CD4-positive, alpha-beta T cell (primary cell): ENCODE data around the gene PLP1. TPM values are rescaled to one million over a fixed set of nuclear protein-coding genes. Genes with fewer than 3 reads are reported as not detected.

Experiments used
- ATAC-seq: fragments of 200-7000 bp; cut with Tn5 transposase; one replicate; pipeline ENCODE4 v1.10.0; 2022; ENCODE audit warnings: mild to moderate bottlenecking; ENCODE audit not compliant: poor library complexity
- CTCF ChIA-PET: fragments of 350-600 bp; sonication (Branson Sonifier 250); formaldehyde crosslinking; loops from one replicate; lab custom pipeline; 2021; ENCODE audit warnings: antibody characterized with exemption, inconsistent platforms; lab: Charles Lee
- POLR2A ChIA-PET: fragments of 350-600 bp; sonication (Branson Sonifier 250); formaldehyde crosslinking; loops from one replicate; lab custom pipeline; 2021; ENCODE audit warnings: antibody characterized with exemption, inconsistent platforms; lab: Charles Lee
- DNase-seq, 14 experiments: peaks; one replicate each; pipeline ENCODE4 v3.0.0-alpha.2; 2013 to 2020; ENCODE audit warnings: mixed read lengths in 2 of 14
- H3K27ac ChIP-seq, 2 donors: one replicate each; pipeline versions ENCODE4 v1.5.1 to v1.7.0; 2013; ENCODE audit warnings: low read length in 2 of 2, low read depth in 1 of 2, mild to moderate bottlenecking in 1 of 2
- H3K27me3 ChIP-seq, 2 experiments: 1 replicate in 1 of 2; 2 replicates in 1 of 2; pipeline versions ENCODE4 v1.6.1 to v1.7.0; 2013; ENCODE audit warnings: low read length in 2 of 2, control low read depth in 1 of 2, mild to moderate bottlenecking in 1 of 2, moderate library complexity in 1 of 2; ENCODE audit not compliant: insufficient read depth in 2 of 2, control insufficient read depth in 1 of 2
- H3K36me3 ChIP-seq: one replicate; pipeline ENCODE4 v1.6.1; 2013; ENCODE audit warnings: low read length, control low read depth; ENCODE audit not compliant: insufficient read depth
- H3K4me1 ChIP-seq: one replicate; pipeline ENCODE4 v1.6.1; 2013; ENCODE audit warnings: low read length, control low read depth; ENCODE audit not compliant: insufficient read depth
- H3K4me3 ChIP-seq: one replicate; pipeline ENCODE4 v1.5.1; 2013; ENCODE audit warnings: mild to moderate bottlenecking, low read length, moderate library complexity
- H3K9me3 ChIP-seq, 2 experiments: 1 replicate in 1 of 2; 2 replicates in 1 of 2; pipeline versions ENCODE4 v1.6.1 to v1.7.0; 2013; ENCODE audit warnings: low read length in 2 of 2, mild to moderate bottlenecking in 2 of 2, control low read depth in 1 of 2, moderate library complexity in 1 of 2; ENCODE audit not compliant: control insufficient read depth in 1 of 2, insufficient read depth in 1 of 2
- H3K27ac Mint-ChIP-seq: one replicate; pipeline ENCODE4 v1.8.0; 2020; ENCODE audit warnings: mixed read lengths
- H3K27me3 Mint-ChIP-seq: one replicate; pipeline ENCODE4 v1.8.0; 2021; ENCODE audit warnings: mixed read lengths
- H3K36me3 Mint-ChIP-seq: one replicate; pipeline ENCODE4 v1.8.0; 2021; ENCODE audit warnings: low read depth, mixed read lengths
- H3K4me1 Mint-ChIP-seq: one replicate; pipeline ENCODE4 v1.8.0; 2021; ENCODE audit warnings: low read depth, mixed read lengths
- H3K4me3 Mint-ChIP-seq: one replicate; pipeline ENCODE4 v1.8.0; 2020; ENCODE audit warnings: mild to moderate bottlenecking, mixed read lengths
- H3K9me3 Mint-ChIP-seq: one replicate; pipeline ENCODE4 v1.8.0; 2020; ENCODE audit warnings: mixed read lengths
- intact Hi-C, 2 experiments: fragments of 100-400 bp; cut with DNase I in 1 of 2; cut with micrococcal nuclease in 1 of 2; formaldehyde crosslinking; loops; one replicate each; pipeline versions ENCODE4 v1.15.1 to v1.9.0; 2023 to 2025; cut with DNase I, micrococcal nuclease
- total RNA-seq, 174 experiments: library from RNA in 2 of 174; stranded (reverse) in 2 of 174; gene quantifications; one replicate each; pipeline ENCODE4 v1.2.3 and lab custom pipeline; 2021 to 2026
- TF ChIP-seq, protein P1 (sequence below): fragments of 200-600 bp; IDR thresholded peaks from one replicate; pipeline ENCODE4 v1.8.0; 2022; ENCODE audit warnings: antibody characterized with exemption, mild to moderate bottlenecking

Gene PLP1
- total RNA-seq, 2 experiments from 2014 or later: not detected

DNA sequence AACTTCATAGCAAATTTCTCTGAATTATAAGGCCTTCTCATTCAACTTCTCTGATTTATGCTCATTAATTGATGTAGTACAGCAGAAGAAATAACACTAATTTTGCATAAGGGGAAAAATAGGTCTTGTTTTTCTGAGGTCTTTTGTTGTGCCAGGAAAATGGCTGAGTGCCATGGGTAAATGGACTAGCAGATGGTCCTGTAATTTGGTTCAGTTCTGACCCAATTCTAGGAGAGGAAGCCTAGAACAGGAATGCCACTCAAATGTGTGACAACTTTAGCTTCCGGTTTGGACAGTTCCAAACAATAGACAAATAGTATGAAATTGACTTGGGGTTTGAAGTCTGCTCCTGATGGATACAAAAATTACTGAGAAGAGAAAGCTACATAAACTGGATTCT, 49.2 kb downstream of the PLP1 start:
- intact Hi-C loops: no loop called here
- Histone ChIP-seq H3K27ac (no peak overlapping the region), H3K27me3 (no peaks in the 10 kb centered on the region), H3K4me3 (no peak overlapping the region), H3K9me3 (no peaks in the 10 kb centered on the region), H3K4me1 (no peaks in the 10 kb centered on the region), H3K36me3 (no peaks in the 10 kb centered on the region)
- no peak for ATAC-seq
- H3K27ac Mint-ChIP-seq: no peak overlapping the region
- ChIA-PET CTCF (no interaction called here), POLR2A (no interaction called here)
- no peaks in the 10 kb centered on the region for H3K9me3 Mint-ChIP-seq
- H3K27me3 Mint-ChIP-seq: no peaks in the 10 kb centered on the region
- no peak for DNase-seq
- no peak overlapping the region for H3K4me3 Mint-ChIP-seq
- no peaks in the 10 kb centered on the region for H3K4me1 Mint-ChIP-seq
- TF ChIP-seq, protein P1, sequence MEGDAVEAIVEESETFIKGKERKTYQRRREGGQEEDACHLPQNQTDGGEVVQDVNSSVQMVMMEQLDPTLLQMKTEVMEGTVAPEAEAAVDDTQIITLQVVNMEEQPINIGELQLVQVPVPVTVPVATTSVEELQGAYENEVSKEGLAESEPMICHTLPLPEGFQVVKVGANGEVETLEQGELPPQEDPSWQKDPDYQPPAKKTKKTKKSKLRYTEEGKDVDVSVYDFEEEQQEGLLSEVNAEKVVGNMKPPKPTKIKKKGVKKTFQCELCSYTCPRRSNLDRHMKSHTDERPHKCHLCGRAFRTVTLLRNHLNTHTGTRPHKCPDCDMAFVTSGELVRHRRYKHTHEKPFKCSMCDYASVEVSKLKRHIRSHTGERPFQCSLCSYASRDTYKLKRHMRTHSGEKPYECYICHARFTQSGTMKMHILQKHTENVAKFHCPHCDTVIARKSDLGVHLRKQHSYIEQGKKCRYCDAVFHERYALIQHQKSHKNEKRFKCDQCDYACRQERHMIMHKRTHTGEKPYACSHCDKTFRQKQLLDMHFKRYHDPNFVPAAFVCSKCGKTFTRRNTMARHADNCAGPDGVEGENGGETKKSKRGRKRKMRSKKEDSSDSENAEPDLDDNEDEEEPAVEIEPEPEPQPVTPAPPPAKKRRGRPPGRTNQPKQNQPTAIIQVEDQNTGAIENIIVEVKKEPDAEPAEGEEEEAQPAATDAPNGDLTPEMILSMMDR: no peak
- no peaks in the 10 kb centered on the region for H3K36me3 Mint-ChIP-seq

DNA sequence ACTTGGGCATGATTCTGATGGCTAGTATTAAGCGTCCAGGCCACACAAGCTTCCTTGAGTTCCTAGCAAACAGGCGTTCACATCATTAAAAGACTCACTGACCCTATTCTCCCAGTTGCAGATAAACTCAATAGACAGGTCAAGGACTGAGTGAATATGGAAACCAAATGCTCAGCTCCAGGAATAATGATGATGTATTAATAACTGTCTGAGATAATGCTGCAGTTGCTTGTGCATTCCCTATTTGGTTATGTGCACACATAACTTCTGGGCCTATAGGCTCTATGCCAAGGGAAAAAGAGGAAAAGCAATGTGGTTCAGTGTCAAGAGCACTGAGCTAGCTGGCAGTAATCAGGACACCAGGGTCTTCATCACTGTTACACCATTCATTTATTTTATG, 51.9 kb downstream of the PLP1 start:
- H3K27me3 ChIP-seq: no peaks in the 10 kb centered on the region
- no peaks in the 10 kb centered on the region for H3K4me1 Mint-ChIP-seq
- H3K27ac ChIP-seq: no peak overlapping the region
- POLR2A ChIA-PET: no interaction called here
- peaks cover 8% of the 10 kb centered on the region for H3K4me1 ChIP-seq
- H3K9me3 Mint-ChIP-seq: no peaks in the 10 kb centered on the region
- H3K27me3 Mint-ChIP-seq: no peaks in the 10 kb centered on the region
- TF ChIP-seq, protein P1: no peak
- no peaks in the 10 kb centered on the region for H3K9me3 ChIP-seq
- intact Hi-C loops: no loop called here
- no peak overlapping the region for H3K27ac Mint-ChIP-seq
- no peak overlapping the region for H3K4me3 Mint-ChIP-seq
- no peaks in the 10 kb centered on the region for H3K36me3 Mint-ChIP-seq
- CTCF ChIA-PET: interaction anchor here (1.2 kb wide), 1 partner anchor 9 kb away, joined by 3 read pairs; no protein-coding TSS in a partner anchor
- H3K4me3 ChIP-seq: no peak overlapping the region
- ATAC-seq (no peak), DNase-seq (no peak)
- H3K36me3 ChIP-seq: no peaks in the 10 kb centered on the region

DNA sequence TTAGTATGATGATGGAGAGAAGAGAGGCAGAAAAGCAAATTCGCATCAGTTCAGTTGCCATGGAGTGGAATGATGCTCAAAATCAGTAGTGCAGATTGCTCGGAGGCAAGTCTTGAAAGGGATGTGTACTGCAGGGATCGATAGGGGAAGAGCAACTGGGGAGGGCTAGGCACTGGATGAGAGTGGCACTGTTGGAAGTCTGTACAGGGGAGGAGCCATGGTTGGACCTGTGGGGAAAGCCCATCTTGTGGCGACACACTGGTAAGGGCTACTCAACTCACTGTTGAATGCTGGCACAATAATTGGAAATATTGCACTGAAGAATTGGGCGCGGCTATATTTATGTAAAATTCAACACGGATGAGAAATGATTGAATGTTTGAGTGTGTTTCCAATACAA, 54.2 kb downstream of the PLP1 start:
- CTCF ChIA-PET: no interaction called here
- H3K36me3 ChIP-seq: no peaks in the 10 kb centered on the region
- peaks cover 4% of the 10 kb centered on the region for H3K27me3 Mint-ChIP-seq
- H3K4me3 ChIP-seq: no peak overlapping the region
- H3K9me3 Mint-ChIP-seq: no peaks in the 10 kb centered on the region
- no peak overlapping the region for H3K27ac Mint-ChIP-seq
- no peak for DNase-seq
- H3K4me1 Mint-ChIP-seq: no peaks in the 10 kb centered on the region
- H3K27ac ChIP-seq: no peak overlapping the region
- TF ChIP-seq, protein P1: no peak
- H3K4me1 ChIP-seq: peaks cover 8% of the 10 kb centered on the region
- H3K4me3 Mint-ChIP-seq: peak overlapping the region; percentile 86
- POLR2A ChIA-PET: no interaction called here
- no peaks in the 10 kb centered on the region for H3K27me3 ChIP-seq
- H3K36me3 Mint-ChIP-seq: no peaks in the 10 kb centered on the region
- H3K9me3 ChIP-seq: no peaks in the 10 kb centered on the region
- ATAC-seq: no peak
- intact Hi-C loops: no loop called here
